IMR-90 (cell line): Measurements from ENCODE around the gene GBP6. TPM values are rescaled to one million over a fixed set of nuclear protein-coding genes. Genes with fewer than 3 reads are reported as not detected.

Source experiments
- ATAC-seq: fragments of 200-7000 bp; cut with Tn5 transposase; 2 replicates; pipeline ENCODE4 v1.9.1; 2020; ENCODE audit warnings: low read depth, mild to moderate bottlenecking, moderate library complexity
- BruUV-seq: library from RNA; stranded (reverse); fragments of 400-500 nt; replicated peaks from 2 replicates; lab custom pipeline; 2021; lab: Mats Ljungman, UMichigan
- CTCF ChIA-PET: fragments of 300-600 bp; formaldehyde crosslinking; extraction: SDS; loops from one replicate; lab custom pipeline; 2021; ENCODE audit warnings: antibody characterized with exemption; lab: Yijun Ruan, JAX
- POLR2A ChIA-PET: fragments of 300-600 bp; sonication (Branson Sonifier 250); formaldehyde crosslinking; loops from one replicate; lab custom pipeline; 2022; ENCODE audit warnings: antibody characterized with exemption; ENCODE audit not compliant: unreplicated experiment; lab: Charles Lee
- DNase-seq: peaks from one replicate; pipeline ENCODE4 v3.0.0; 2013
- H2AFZ ChIP-seq: replicated peaks from 2 replicates; pipeline ENCODE3; 2013; ENCODE audit warnings: low read length, mild to moderate bottlenecking; ENCODE audit not compliant: poor library complexity
- H2AK5ac ChIP-seq: 2 replicates; pipeline ENCODE4 v1.6.1; 2013; ENCODE audit warnings: low read depth, low read length, inconsistent platforms
- H2AK9ac ChIP-seq: replicated peaks from 2 replicates; pipeline ENCODE3; 2013; ENCODE audit warnings: mild to moderate bottlenecking, low read depth, low read length, moderate library complexity; ENCODE audit not compliant: poor library complexity
- H2BK120ac ChIP-seq: 2 replicates; pipeline ENCODE4 v1.6.1; 2013; ENCODE audit warnings: low read depth, low read length, inconsistent platforms
- H2BK15ac ChIP-seq: 3 replicates; pipeline ENCODE4 v1.6.1; 2013; ENCODE audit warnings: low read depth, low read length, inconsistent platforms
- H2BK20ac ChIP-seq: 2 replicates; pipeline ENCODE4 v1.6.1; 2013; ENCODE audit warnings: low read depth, mild to moderate bottlenecking, inconsistent platforms, low read length, moderate library complexity
- H2BK5ac ChIP-seq: 2 replicates; pipeline ENCODE4 v1.6.1; 2013; ENCODE audit warnings: mild to moderate bottlenecking, low read depth, low read length, inconsistent platforms; ENCODE audit not compliant: poor library complexity, severe bottlenecking
- H3K14ac ChIP-seq: replicated peaks from 2 replicates; pipeline ENCODE4 v1.6.1; 2013; ENCODE audit warnings: low read depth, low read length, inconsistent platforms
- H3K18ac ChIP-seq: 2 replicates; pipeline ENCODE4 v1.6.1; 2013; ENCODE audit warnings: low read depth, low read length, control low read depth
- H3K23ac ChIP-seq: 2 replicates; pipeline ENCODE4 v1.6.1; 2013; ENCODE audit warnings: low read depth, low read length, inconsistent platforms
- H3K27ac ChIP-seq: 2 replicates; pipeline ENCODE4 v1.5.1; 2013; ENCODE audit warnings: mild to moderate bottlenecking, control low read depth, low read length; ENCODE audit not compliant: insufficient read depth
- H3K27me3 ChIP-seq: 2 replicates; pipeline ENCODE4 v1.6.1; 2013; ENCODE audit warnings: low read length; ENCODE audit not compliant: control insufficient read depth, insufficient read depth
- H3K36me3 ChIP-seq: 2 replicates; pipeline ENCODE4 v1.6.1; 2013; ENCODE audit warnings: low read length, mixed read lengths; ENCODE audit not compliant: control insufficient read depth, insufficient read depth
- H3K4ac ChIP-seq: 2 replicates; pipeline ENCODE4 v1.6.1; 2013; ENCODE audit warnings: low read depth, low read length, inconsistent platforms
- H3K4me1 ChIP-seq: 2 replicates; pipeline ENCODE4 v1.6.1; 2013; ENCODE audit warnings: low read length, mixed read lengths; ENCODE audit not compliant: control insufficient read depth, insufficient read depth
- H3K4me2 ChIP-seq: 2 replicates; pipeline ENCODE4 v1.6.1; 2013; ENCODE audit warnings: low read depth, mild to moderate bottlenecking, control low read depth, low read length, moderate library complexity
- H3K4me3 ChIP-seq: 2 replicates; pipeline ENCODE4 v1.5.1; 2013; ENCODE audit warnings: low read depth, mild to moderate bottlenecking, control low read depth, low read length, moderate library complexity; ENCODE audit not compliant: insufficient read depth
- H3K56ac ChIP-seq: 2 replicates; pipeline ENCODE4 v1.6.1; 2013; ENCODE audit warnings: low read length, inconsistent platforms; ENCODE audit not compliant: insufficient read depth; ENCODE audit errors: extremely low read depth
- H3K79me1 ChIP-seq, 2 experiments: 2 replicates each; pipeline ENCODE4 v1.6.1; 2013; ENCODE audit warnings: low read length in 2 of 2, inconsistent platforms in 1 of 2, low read depth in 1 of 2
- H3K9ac ChIP-seq: 2 replicates; pipeline ENCODE4 v1.6.1; 2013; ENCODE audit warnings: low read depth, low read length, control low read depth
- H3K9me1 ChIP-seq: 2 replicates; pipeline ENCODE4 v1.6.1; 2013; ENCODE audit warnings: low read length, inconsistent platforms; ENCODE audit not compliant: insufficient read depth
- H3K9me3 ChIP-seq: 2 replicates; pipeline ENCODE4 v1.6.1; 2013; ENCODE audit warnings: low read length; ENCODE audit not compliant: control insufficient read depth, insufficient read depth
- H4K20me1 ChIP-seq: 2 replicates; pipeline ENCODE4 v1.6.1; 2013; ENCODE audit warnings: low read length, inconsistent platforms; ENCODE audit not compliant: insufficient read depth
- H4K5ac ChIP-seq: 2 replicates; pipeline ENCODE4 v1.6.1; 2013; ENCODE audit warnings: mild to moderate bottlenecking, low read depth, low read length, control low read depth
- H4K8ac ChIP-seq, 2 experiments: 2 replicates each; pipeline ENCODE4 v1.6.1; 2013; ENCODE audit warnings: low read depth in 2 of 2, low read length in 2 of 2, control low read depth in 1 of 2, inconsistent platforms in 1 of 2
- H4K91ac ChIP-seq: 2 replicates; pipeline ENCODE4 v1.6.1; 2013; ENCODE audit warnings: low read depth, low read length, inconsistent platforms; ENCODE audit not compliant: insufficient read depth
- BHLHE40 ChIP-seq: fragments of 150-350 bp; IDR thresholded peaks from 2 replicates; pipeline ENCODE4 v1.6.1; 2016; ENCODE audit warnings: mild to moderate bottlenecking, low read depth, low read length
- CHD1 ChIP-seq: IDR thresholded peaks from 2 replicates; pipeline ENCODE4 v1.6.1; 2012; ENCODE audit warnings: low read depth, low read length, improper control_type of control experiment
- CTCF ChIP-seq: conservative IDR thresholded peaks from 2 replicates; pipeline ENCODE4 v1.5.1; 2012; ENCODE audit warnings: mild to moderate bottlenecking, low read depth, low read length, improper control_type of control experiment
- ELK1 ChIP-seq: fragments of 150-350 bp; IDR thresholded peaks from 2 replicates; pipeline ENCODE4 v1.6.1; 2016; ENCODE audit warnings: low read depth, mild to moderate bottlenecking, low read length, moderate library complexity, borderline replicate concordance
- MAFK ChIP-seq: IDR thresholded peaks from 2 replicates; pipeline ENCODE4 v1.6.1; 2012; ENCODE audit warnings: low read depth, low read length, improper control_type of control experiment
- MAZ ChIP-seq: IDR thresholded peaks from 2 replicates; pipeline ENCODE4 v1.6.1; 2012; ENCODE audit warnings: low read depth, mild to moderate bottlenecking, low read length, improper control_type of control experiment, moderate library complexity, borderline replicate concordance
- MXI1 ChIP-seq: IDR thresholded peaks from 2 replicates; pipeline ENCODE4 v1.6.1; 2012; ENCODE audit warnings: low read depth, mild to moderate bottlenecking, low read length, moderate library complexity, borderline replicate concordance
- NFE2L2 ChIP-seq: fragments of 150-350 bp; IDR thresholded peaks from 2 replicates; pipeline ENCODE4 v1.6.1; 2016; ENCODE audit warnings: low read depth, mild to moderate bottlenecking, low read length
- POLR2A ChIP-seq: IDR thresholded peaks from 2 replicates; pipeline ENCODE4 v1.6.1; 2012; ENCODE audit warnings: mild to moderate bottlenecking, low read depth, low read length
- RAD21 ChIP-seq: IDR thresholded peaks from 2 replicates; pipeline ENCODE4 v1.6.1; 2012; ENCODE audit warnings: low read length, improper control_type of control experiment
- RCOR1 ChIP-seq: IDR thresholded peaks from 2 replicates; pipeline ENCODE4 v1.6.1; 2012; ENCODE audit warnings: mild to moderate bottlenecking, low read length, improper control_type of control experiment; ENCODE audit not compliant: insufficient replicate concordance
- SMC3 ChIP-seq: fragments of 150-350 bp; IDR thresholded peaks from 2 replicates; pipeline ENCODE4 v1.6.1; 2016; ENCODE audit warnings: low read depth, mild to moderate bottlenecking, antibody characterized with exemption, low read length, moderate library complexity
- WGBS, 2 experiments: methylation state at CpG; one replicate each; pipeline versions ENCODE4 v1.1.5 to v1.1.7; 2013; ENCODE audit warnings: missing lambda C conversion rate in 2 of 2; ENCODE audit not compliant: insufficient read length in 1 of 2; ENCODE audit errors: extremely low coverage in 2 of 2; 5-methylcytosine and 5-hydroxymethylcytosine counted together
- dilution Hi-C: fragments of 300-500 bp; cut with HindIII; formaldehyde crosslinking; loops from one replicate; pipeline ENCODE4 v1.14.3; 2018; ENCODE audit warnings: low sequenced_read_pairs; ENCODE audit not compliant: unreplicated experiment
- in situ Hi-C: fragments of 300-500 bp; cut with MboI; formaldehyde crosslinking; loops from 3 replicates; pipeline ENCODE4 v1.14.3; 2019; ENCODE audit warnings: low sequenced_read_pairs, inconsistent platforms, mixed read lengths
- intact Hi-C: fragments of 100-400 bp; cut with micrococcal nuclease; formaldehyde crosslinking; loops from 2 replicates; pipeline ENCODE4 v1.10.0; 2022
- polyA plus RNA-seq, 3 experiments: library from polyadenylated mRNA; depleted of rRNA; stranded (reverse); fragments of >200 nt; gene quantifications; 2 replicates each; pipeline ENCODE4 v1.2.3, GENCODE V29; 2012; ENCODE audit warnings: low replicate concordance in 1 of 3
- total RNA-seq: library from RNA; depleted of rRNA; stranded (reverse); fragments of >200 nt; gene quantifications from 2 replicates; pipeline ENCODE4 v1.2.3, GENCODE V29; 2012

GBP6 gene
- total and polyA plus RNA-seq, 2 of the 4 experiments (the other 2 are of a cell fraction) = not detected

- intact Hi-C loops = loop anchor here (5.0 kb wide), 1 partner anchor 102 kb away; no protein-coding TSS in a partner anchor
These were observed 8.8 kb upstream of the GBP6 start for GRCh38 chr1:89355056-89355455.

More at GRCh38 chr1:89355056-89355455, 8.8 kb upstream of the GBP6 start:
- ChIA-PET CTCF (no interaction called here), POLR2A (no interaction called here)
- H2BK20ac ChIP-seq = no peak overlapping the region
- no peak overlapping the region for H3K4me3 ChIP-seq
- DNase-seq = no peak
- H3K18ac ChIP-seq = no peak overlapping the region
- H3K79me1 ChIP-seq = no peaks in the 10 kb centered on the region
- H4K8ac ChIP-seq = no peak overlapping the region
- dilution Hi-C loops = no loop called here
- H4K20me1 ChIP-seq = no peaks in the 10 kb centered on the region
- H3K9me3 ChIP-seq = no peaks in the 10 kb centered on the region
- no peaks in the 10 kb centered on the region for H3K36me3 ChIP-seq
- no peak overlapping the region for H2AFZ ChIP-seq
- H2AK5ac ChIP-seq = no peak overlapping the region
- H3K56ac ChIP-seq = no peak overlapping the region
- in situ Hi-C loops = loop anchor here (5.0 kb wide), 1 partner anchor 353 kb away; no protein-coding TSS in a partner anchor
- H4K91ac ChIP-seq = no peak overlapping the region
- no peak overlapping the region for H2AK9ac ChIP-seq
- no peaks in the 10 kb centered on the region for H3K9me1 ChIP-seq
- no peak overlapping the region for H2BK5ac ChIP-seq
- no peak overlapping the region for H3K27ac ChIP-seq
- no peaks in the 10 kb centered on the region for H3K4me1 ChIP-seq
- WGBS, 2 experiments = no CpG with 5 or more reads among the region's 1 CpG
- no peak overlapping the region for H4K5ac ChIP-seq
- H3K27me3 ChIP-seq = no peaks in the 10 kb centered on the region
- no peak overlapping the region for H2BK15ac ChIP-seq
- no peak overlapping the region for H3K9ac ChIP-seq
- no peak for ATAC-seq
- no peak overlapping the region for H3K14ac ChIP-seq
- no peak overlapping the region for H2BK120ac ChIP-seq
- H3K23ac ChIP-seq = no peak overlapping the region
- H3K4ac ChIP-seq = no peak overlapping the region
- H3K4me2 ChIP-seq = no peak overlapping the region
- no peak for TF ChIP-seq ELK1
- no peak for TF ChIP-seq NFE2L2
- no peak for TF ChIP-seq POLR2A
- no peak for TF ChIP-seq MAZ
- no peak for TF ChIP-seq RCOR1
- no peak for TF ChIP-seq CTCF
- TF ChIP-seq MXI1 = no peak
- no peak for TF ChIP-seq SMC3
- TF ChIP-seq MAFK = no peak
- TF ChIP-seq RAD21 = no peak
- no peak for TF ChIP-seq CHD1
- no peak for TF ChIP-seq BHLHE40
- no TSS peak for BruUV-seq
